C4-2B (cell line): ENCODE results near the gene BANF1.
A peak's percentile ranks its signal among the peaks of the same experiment; 100 is the strongest.

Source experiments
- CTCF ChIP-seq: fragments of 450-650 bp; conservative IDR thresholded peaks from 2 replicates; pipeline ENCODE4 v1.5.1; 2017; ENCODE audit warnings: mild to moderate bottlenecking
- ZFX ChIP-seq: fragments of 450-650 bp; IDR thresholded peaks from 2 replicates; pipeline ENCODE4 v1.6.1; 2017

GRCh38 chr11:66045177-66045639, 42.9 kb downstream of the BANF1 start:
- TF ChIP-seq CTCF: peak; percentile 98
- TF ChIP-seq ZFX: no peak
